ENCODE data around the gene MTG2.

Gene MTG2

DNA sequence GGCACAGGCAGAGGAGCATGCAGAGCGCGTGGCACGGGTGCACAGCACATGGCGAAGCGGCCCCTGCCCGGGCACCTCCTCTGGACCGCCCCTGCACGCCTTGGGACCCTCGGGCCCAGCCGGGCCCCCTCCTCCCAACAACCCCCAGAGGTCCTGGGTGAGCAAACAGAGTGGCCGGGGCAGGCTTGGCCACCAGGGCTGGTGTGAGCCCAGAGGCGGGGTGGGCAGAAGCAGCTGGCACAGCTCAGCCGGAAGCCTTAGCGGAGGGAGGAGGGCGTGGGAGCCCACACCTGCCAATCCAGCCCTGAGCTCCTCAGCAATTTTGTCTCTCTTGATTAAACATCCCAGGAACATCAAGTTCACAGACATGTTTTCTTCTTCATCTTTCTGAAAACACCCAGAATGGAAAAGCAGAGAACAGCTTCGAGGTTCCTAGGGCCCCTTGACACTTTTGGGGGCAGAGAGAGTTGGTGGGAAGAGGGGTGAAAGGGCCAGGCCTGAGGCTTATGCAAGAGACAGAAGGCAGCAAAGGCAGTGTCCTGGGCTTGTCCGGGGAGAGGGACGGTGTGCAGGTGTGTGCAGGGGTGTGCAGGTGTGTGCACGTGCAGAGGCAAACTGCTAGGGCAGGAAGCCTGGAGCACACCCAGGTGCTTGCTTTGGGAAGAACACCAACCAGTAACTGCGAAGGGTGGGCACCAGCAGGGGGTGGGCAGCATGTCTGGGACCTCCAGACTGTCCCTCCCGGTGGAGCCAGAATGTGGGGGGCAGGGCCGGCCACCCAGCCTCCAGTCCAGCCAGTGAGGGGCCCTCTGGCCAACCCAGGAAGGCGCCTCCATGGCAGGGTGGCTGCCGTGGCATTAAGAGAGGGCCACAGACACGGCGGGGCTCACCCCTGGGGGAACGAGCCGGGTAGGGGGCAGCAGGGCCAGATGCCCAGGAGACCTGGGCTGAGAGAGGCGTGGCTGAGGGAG lies 32.5 kb downstream of the MTG2 start:
- H3K4me3 ChIP-seq (ENCODE audit: low read depth, low read length): no peak overlapping the region
- DNase-seq (ENCODE audit: low read depth): no peak
- TF ChIP-seq POLR2A (IDR thresholded peaks at IDR 0.05; ENCODE audit: extremely low read depth, insufficient read length): no peak

DNA sequence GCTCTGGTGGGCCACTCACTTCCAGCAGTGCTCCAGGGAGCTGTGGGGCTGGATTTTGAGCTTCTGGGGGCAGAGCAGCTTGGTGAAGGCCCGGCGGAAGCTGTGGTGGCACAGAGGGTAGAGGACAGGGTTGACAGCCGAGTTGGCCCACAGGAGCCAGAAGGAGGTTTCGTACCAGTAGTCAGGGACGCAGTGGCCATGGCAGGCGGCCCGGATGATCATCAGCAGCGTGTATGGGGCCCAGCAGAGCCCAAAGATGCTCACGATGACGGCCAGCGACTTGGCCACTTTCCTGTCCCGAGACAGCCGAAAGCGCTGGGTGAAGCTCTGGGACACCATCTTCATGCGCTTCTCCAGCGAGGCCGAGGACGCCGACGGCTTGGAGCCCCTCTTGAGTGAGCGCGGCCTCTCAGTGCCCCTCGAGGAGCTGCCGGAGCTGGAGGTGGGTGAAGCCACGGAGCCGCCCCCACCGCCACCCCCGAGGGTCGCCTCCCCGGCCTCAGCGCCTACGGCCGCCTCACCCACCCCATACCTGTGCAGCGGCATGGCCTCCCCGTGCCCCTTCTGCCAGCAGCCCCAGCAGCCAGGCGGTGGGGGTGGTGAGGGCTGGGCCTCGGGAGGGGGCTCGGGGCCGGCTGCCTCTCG lies 33.3 kb downstream of the MTG2 start:
- DNase-seq (ENCODE audit: low read depth): no peak
- no peak for TF ChIP-seq MYC (IDR thresholded peaks at IDR 0.05; ENCODE audit: low read depth, low read length)
- TF ChIP-seq POLR2A (IDR thresholded peaks at IDR 0.05; ENCODE audit: extremely low read depth, insufficient read length): no peak
- TF ChIP-seq MAX (IDR thresholded peaks at IDR 0.05; ENCODE audit: low read depth, low read length): no peak
- no peak for TF ChIP-seq CTCF (IDR thresholded peaks at IDR 0.05; ENCODE audit: low read depth, low read length)
- no peak overlapping the region for H3K4me3 ChIP-seq (ENCODE audit: low read depth, low read length)

- DNase-seq (ENCODE audit: low read depth): no peak
- H3K4me3 ChIP-seq (ENCODE audit: low read depth, low read length): no peak overlapping the region
- TF ChIP-seq POLR2A (IDR thresholded peaks at IDR 0.05; ENCODE audit: extremely low read depth, insufficient read length) (no peak), MAX (IDR thresholded peaks at IDR 0.05; ENCODE audit: low read depth, low read length) (no peak), CTCF (IDR thresholded peaks at IDR 0.05; ENCODE audit: low read depth, low read length) (no peak), MYC (IDR thresholded peaks at IDR 0.05; ENCODE audit: low read depth, low read length) (no peak)
These were observed 34.1 kb downstream of the MTG2 start for GRCh38 chr20:62216636-62217566.

- DNase-seq (ENCODE audit: low read depth): peak; percentile 45
- TF ChIP-seq CTCF (IDR thresholded peaks at IDR 0.05; ENCODE audit: low read depth, low read length) (no peak), POLR2A (IDR thresholded peaks at IDR 0.05; ENCODE audit: extremely low read depth, insufficient read length) (no peak)
- H3K4me3 ChIP-seq (ENCODE audit: low read depth, low read length): no peak overlapping the region
These were observed 35.3 kb downstream of the MTG2 start for GRCh38 chr20:62217913-62218773.

DNA sequence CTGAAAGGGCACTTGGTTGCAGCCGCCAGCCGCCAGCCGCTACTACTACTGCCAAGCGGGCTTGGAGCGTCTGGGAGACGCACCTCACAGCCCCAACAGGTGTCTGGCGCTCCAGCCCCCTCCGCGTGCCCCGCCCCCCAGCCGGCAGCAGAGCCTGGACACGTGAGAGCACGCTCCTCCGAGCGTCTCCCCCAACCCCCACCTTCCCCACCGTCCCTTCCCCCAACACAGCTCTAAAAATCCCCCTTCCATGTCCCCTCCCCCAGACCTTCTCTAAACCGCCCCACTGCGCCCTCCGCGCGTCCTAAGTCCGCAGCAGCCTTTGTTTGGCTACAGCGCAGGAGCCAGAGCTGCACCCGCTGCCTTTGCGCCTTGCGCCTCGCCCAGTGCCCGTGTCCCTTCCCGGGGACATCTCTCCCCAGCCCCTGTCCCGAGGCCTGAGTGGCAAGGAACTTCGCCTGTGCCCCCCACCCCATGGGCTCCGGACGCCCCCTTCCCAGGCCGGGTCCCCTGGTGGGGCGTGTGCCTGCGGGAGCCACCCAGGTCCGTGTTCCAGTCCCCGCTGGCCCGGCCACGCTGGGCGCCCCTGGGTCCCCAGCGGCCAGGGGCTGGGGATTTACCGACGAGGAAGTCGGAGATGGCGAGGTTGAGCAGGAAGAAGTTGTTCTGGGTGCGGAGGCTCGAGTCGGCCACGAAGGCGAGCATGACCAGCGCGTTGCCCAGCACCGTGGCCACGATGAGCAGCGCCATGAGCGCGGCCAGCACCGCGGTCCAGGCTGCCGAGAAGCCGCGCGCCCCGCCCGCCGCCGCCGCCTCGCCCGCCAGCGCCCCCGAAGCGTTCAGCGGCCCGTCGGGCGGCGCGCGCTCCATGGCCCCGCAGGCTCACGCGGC lies 36.5 kb downstream of the MTG2 start:
- DNase-seq (ENCODE audit: low read depth): no peak

More for the DNA sequence above, 36.5 kb downstream of the MTG2 start:
- no peak overlapping the region for H3K4me3 ChIP-seq (ENCODE audit: low read depth, low read length)
- TF ChIP-seq MAX (IDR thresholded peaks at IDR 0.05; ENCODE audit: low read depth, low read length): no peak
- no peak for TF ChIP-seq POLR2A (IDR thresholded peaks at IDR 0.05; ENCODE audit: extremely low read depth, insufficient read length)
- no peak for TF ChIP-seq CTCF (IDR thresholded peaks at IDR 0.05; ENCODE audit: low read depth, low read length)
- TF ChIP-seq MYC (IDR thresholded peaks at IDR 0.05; ENCODE audit: low read depth, low read length): no peak

Data from NB4 (cell line).